Type B pancreatic cell (in vitro differentiated cells): ENCODE data around the gene FSCN2. TPM values are rescaled to one million over a fixed set of nuclear protein-coding genes. Genes with fewer than 3 reads are reported as not detected.

Experiments
- DNase-seq: peaks from one replicate; pipeline ENCODE4 v3.0.0; 2021; ENCODE audit warnings: mixed read lengths; ENCODE audit not compliant: unreplicated experiment; ENCODE audit errors: extremely low spot score
- H3K27ac Mint-ChIP-seq: 2 replicates; pipeline ENCODE4 v1.8.0; 2021; ENCODE audit warnings: mild to moderate bottlenecking, mixed read lengths
- H3K27me3 Mint-ChIP-seq: 2 replicates; pipeline ENCODE4 v1.8.0; 2021; ENCODE audit warnings: mixed read lengths
- H3K36me3 Mint-ChIP-seq: 2 replicates; pipeline ENCODE4 v1.8.0; 2021; ENCODE audit warnings: mixed read lengths
- H3K4me1 Mint-ChIP-seq: one replicate; pipeline ENCODE4 v1.8.0; 2021; ENCODE audit warnings: mixed read lengths; ENCODE audit not compliant: unreplicated experiment
- H3K4me3 Mint-ChIP-seq: 2 replicates; pipeline ENCODE4 v1.8.0; 2021; ENCODE audit warnings: mild to moderate bottlenecking, mixed read lengths
- H3K9me3 Mint-ChIP-seq: 2 replicates; pipeline ENCODE4 v1.8.0; 2021; ENCODE audit warnings: mixed read lengths
- CTCF ChIP-seq: fragments of 200-600 bp; sonication (generic); conservative IDR thresholded peaks from 2 replicates; pipeline ENCODE4 v1.5.0; 2021; ENCODE audit warnings: antibody characterized with exemption, mild to moderate bottlenecking
- total RNA-seq: library from RNA; stranded (reverse); gene quantifications from 2 replicates; pipeline ENCODE4 v1.2.1, GENCODE V29; 2021; ENCODE audit warnings: low replicate concordance

Gene FSCN2
- total RNA-seq, 1 donor from 2014 or later = 3.8 TPM

GRCh38 chr17:81517009-81517338 is 11.2 kb upstream of the FSCN2 start:
- Mint-ChIP-seq H3K36me3 (peaks cover 1% of the 10 kb centered on the region), H3K4me1 (peaks cover 15% of the 10 kb centered on the region), H3K4me3 (peak overlapping the region; percentile 90), H3K9me3 (no peaks in the 10 kb centered on the region), H3K27ac (no peak overlapping the region), H3K27me3 (peaks cover 10% of the 10 kb centered on the region)
- DNase-seq = no peak
- TF ChIP-seq CTCF = no peak

- Mint-ChIP-seq H3K27me3 (peaks cover 10% of the 10 kb centered on the region), H3K27ac (peak overlapping the region; percentile 88), H3K9me3 (no peaks in the 10 kb centered on the region), H3K4me3 (peak overlapping the region; percentile 82), H3K4me1 (peaks cover 18% of the 10 kb centered on the region), H3K36me3 (no peaks in the 10 kb centered on the region)
- TF ChIP-seq CTCF = no peak
- DNase-seq = no peak
Observed at GRCh38 chr17:81517339-81518112, 10.7 kb upstream of the FSCN2 start.

- H3K4me3 Mint-ChIP-seq = peak overlapping the region; percentile 82
- peak overlapping the region; percentile 88 for H3K27ac Mint-ChIP-seq
- no peak for DNase-seq
- TF ChIP-seq CTCF = no peak
- no peaks in the 10 kb centered on the region for H3K36me3 Mint-ChIP-seq
- H3K27me3 Mint-ChIP-seq = peaks cover 10% of the 10 kb centered on the region
- H3K9me3 Mint-ChIP-seq = no peaks in the 10 kb centered on the region
- H3K4me1 Mint-ChIP-seq = peaks cover 24% of the 10 kb centered on the region
Observed at GRCh38 chr17:81518113-81518784, 9.9 kb upstream of the FSCN2 start.

GRCh38 chr17:81518785-81519283 is 9.3 kb upstream of the FSCN2 start:
- Mint-ChIP-seq H3K27ac (peak overlapping the region; percentile 88), H3K4me3 (peak overlapping the region; percentile 82), H3K4me1 (peaks cover 26% of the 10 kb centered on the region), H3K27me3 (peaks cover 10% of the 10 kb centered on the region), H3K9me3 (no peaks in the 10 kb centered on the region), H3K36me3 (no peaks in the 10 kb centered on the region)
- no peak for TF ChIP-seq CTCF
- no peak for DNase-seq

GRCh38 chr17:81519284-81520020 is 8.7 kb upstream of the FSCN2 start:
- Mint-ChIP-seq H3K4me1 (peaks cover 26% of the 10 kb centered on the region), H3K27ac (peak overlapping the region; percentile 43), H3K36me3 (no peaks in the 10 kb centered on the region), H3K27me3 (peaks cover 10% of the 10 kb centered on the region), H3K4me3 (peak overlapping the region; percentile 68), H3K9me3 (no peaks in the 10 kb centered on the region)
- TF ChIP-seq CTCF = peak; percentile 61
- DNase-seq = no peak
